ENCODE data around the gene COL24A1.

GRCh38 chr1:85900921-85901320 lies 255.7 kb downstream of the COL24A1 start:
- TF ChIP-seq CTCF (IDR thresholded peaks at IDR 0.05) (no peak), POLR2A (IDR thresholded peaks at IDR 0.05; ENCODE audit: low read depth) (no peak), POLR2AphosphoS5 (IDR thresholded peaks at IDR 0.05) (no peak), EP300 (IDR thresholded peaks at IDR 0.05) (no peak)
